NCI-H446 treated with DMSO at 0.1 percent for 48 hours (cell line): ENCODE data around the gene ECT2L.

Source experiments
- DNase-seq: peaks from one replicate; lab custom pipeline; 2025; lab: John Stamatoyannopoulos, UW

Gene ECT2L, protein sequence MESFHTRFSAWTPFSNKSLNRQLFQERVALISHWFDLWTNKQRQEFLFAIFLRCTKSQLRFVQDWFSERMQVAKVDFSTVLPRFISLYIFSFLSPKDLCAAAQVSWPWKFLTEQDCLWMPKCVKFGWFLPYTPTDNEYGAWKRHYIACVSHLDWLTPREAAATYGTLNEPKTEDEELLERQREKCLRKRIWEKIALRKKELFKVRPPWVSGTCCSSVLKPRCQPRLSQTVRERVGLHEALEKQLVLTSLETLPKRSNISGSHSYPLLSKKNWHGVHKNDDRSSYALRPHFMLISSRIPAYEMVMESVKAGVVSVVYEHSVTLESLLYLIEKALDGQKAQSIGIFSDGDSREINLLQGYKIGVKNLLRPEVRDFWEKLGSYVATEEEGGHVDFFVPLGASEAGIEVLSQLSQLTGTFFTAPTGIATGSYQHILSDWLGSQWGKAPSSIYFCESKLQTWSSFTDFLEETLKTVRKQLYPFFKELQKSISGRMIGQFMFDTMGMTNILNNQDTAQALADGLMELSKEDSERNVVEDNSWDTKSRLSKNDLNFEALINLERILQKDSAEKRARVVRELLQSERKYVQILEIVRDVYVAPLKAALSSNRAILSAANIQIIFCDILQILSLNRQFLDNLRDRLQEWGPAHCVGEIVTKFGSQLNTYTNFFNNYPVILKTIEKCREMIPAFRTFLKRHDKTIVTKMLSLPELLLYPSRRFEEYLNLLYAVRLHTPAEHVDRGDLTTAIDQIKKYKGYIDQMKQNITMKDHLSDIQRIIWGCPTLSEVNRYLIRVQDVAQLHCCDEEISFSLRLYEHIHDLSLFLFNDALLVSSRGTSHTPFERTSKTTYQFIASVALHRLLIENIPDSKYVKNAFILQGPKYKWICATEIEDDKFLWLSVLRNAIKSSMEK

GRCh38 chr6:138795809-138796603 is at the start of gene ECT2L:
Gene ECT2L (plus strand): TSS chr6:138796087. CDS start chr6:138813275, 17,188 bp downstream.
- no peak for DNase-seq

- DNase-seq, result no peak
Observed at GRCh38 chr6:138752017-138752416, 43.9 kb upstream of the ECT2L start.

- DNase-seq, result no peak
Observed at GRCh38 chr6:138757136-138757535, 38.8 kb upstream of the ECT2L start.

GRCh38 chr6:138765896-138766655 is 29.8 kb upstream of the ECT2L start:
- no peak for DNase-seq

DNA sequence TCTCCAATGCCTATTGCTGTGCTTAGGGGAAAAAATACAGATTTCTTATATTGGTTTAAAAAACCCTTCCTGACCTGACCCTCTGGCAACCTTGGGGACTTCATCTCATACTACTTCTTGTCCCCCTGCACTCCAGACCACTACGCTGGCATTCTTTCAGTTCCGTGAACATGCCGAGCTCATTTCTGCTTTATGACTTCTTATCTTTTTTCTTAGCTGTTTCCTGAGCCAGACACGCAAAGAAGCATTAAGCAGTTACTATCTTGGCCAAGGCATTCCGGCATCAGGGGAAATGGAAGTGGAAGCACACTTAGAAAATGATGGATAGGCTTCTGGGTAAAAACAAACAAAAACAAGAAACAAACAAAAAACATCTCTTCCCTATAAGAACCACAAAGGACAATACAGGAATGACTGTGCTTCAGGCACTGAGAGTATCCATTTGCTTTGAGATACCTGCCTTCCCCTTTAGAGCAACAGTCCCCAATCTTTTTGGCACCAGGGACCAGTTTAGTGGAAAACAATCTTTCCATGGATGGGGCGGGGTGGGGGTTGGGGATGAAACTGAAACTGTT is 26.7 kb upstream of the ECT2L start:
- DNase-seq, result no peak

GRCh38 chr6:138772596-138773176 is 23.2 kb upstream of the ECT2L start:
- DNase-seq, result no peak

DNA sequence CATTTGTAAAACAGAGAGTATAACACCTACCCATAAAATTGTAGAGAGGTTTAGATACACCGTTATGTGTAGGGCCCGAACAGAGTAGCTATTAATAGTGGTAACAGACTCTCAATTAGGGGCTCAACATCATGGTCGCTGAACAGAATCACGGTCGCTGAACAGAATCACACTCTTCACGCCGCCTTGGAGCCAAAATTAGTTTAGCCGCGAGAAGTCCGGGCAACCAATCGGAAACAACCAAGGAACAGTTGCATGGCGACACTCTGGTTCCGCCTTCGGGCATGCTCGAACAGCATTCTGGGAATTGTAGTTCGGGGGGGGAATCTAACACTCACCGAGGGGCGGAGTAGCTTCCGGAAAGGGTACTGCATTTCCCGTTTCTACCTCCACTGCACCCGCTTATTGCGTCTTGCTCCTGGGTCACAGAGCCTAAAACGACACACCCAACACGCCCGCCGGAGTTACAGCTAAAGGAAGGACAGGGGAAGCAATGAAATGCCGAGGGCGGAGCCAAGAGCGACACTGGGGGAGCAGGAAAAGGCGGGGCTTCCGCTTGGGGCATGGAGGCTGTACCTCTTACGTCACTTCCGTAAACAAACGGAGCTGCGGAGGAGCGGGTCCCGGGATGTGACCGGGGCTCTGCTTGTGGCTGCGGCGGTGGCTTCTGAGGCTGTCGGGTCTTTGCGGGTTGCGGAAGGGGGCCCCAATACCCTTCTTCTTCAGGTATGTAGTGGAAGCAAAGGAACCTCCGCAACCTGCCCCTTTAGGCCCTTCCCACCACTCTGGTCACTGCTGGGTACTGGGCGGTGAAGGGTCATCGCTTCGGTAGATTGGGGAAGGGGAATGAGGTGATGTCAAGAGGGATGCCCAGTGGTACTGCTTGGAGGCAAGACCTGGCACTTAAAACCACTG is 22.5 kb upstream of the ECT2L start, which contains the start of gene CCDC28A:
Gene CCDC28A, plus strand, starts transcription at position 593 of the 915 bp plus-strand sequence. CDS start 2,352 bp downstream, outside the sequence.
- DNase-seq, result peak; percentile 92

DNA sequence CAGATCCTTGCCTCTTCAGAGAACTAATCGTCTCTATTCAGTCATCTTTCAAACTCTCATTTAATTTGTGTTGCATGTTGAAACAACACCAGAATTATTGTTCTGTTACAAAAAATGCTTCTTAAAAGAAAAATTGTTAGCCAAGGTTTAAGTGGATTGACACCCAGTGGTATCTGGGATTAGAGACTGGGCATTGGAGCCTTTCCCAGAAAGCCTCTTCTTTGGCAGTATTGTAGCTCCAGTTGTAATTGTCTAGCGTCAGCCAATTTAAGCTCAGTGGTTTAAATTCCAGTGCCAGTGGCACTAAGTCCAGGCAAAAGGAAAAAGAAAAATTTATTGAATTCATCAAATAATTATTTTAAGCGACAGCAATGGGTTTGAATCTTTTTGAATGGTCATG is 21.5 kb upstream of the ECT2L start:
- no peak for DNase-seq

DNA sequence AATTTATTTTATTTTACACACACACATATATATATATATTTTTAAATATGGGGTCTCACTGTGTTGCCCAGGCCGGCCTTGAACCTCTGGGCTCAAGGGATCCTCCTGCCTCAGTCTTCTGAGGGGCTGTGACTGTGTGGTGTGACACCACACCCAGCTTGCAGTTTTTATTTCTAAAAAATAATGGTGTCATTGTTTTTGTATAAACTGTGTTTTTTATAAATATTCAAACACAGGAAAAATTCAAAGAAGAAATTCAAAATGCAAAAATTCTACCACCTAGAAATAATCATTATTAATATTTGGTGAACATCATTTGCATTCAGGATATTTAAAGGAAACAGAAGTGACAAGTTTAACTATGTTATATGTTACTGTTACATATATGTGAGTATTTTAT is 19.2 kb upstream of the ECT2L start:
- no peak for DNase-seq

DNA sequence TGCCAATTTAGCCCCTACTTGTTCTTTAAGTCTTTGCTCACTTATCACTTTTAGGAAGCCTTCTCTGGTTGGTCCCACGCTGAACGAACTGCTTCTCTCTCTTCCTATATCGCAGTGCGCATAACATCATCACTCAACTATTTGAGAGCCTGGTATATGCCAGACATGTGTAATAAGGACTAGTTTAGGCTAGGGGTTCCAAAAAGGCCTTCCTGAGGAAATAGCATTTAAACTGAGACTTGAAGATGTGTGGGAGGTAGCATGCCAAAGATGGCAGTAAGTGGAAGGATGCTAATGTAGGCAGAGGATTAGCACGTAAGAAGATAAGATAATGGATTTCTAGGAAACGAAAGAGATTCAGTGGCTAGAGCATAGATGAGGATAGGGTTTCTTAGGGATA is 17.6 kb upstream of the ECT2L start:
- no peak for DNase-seq

DNA sequence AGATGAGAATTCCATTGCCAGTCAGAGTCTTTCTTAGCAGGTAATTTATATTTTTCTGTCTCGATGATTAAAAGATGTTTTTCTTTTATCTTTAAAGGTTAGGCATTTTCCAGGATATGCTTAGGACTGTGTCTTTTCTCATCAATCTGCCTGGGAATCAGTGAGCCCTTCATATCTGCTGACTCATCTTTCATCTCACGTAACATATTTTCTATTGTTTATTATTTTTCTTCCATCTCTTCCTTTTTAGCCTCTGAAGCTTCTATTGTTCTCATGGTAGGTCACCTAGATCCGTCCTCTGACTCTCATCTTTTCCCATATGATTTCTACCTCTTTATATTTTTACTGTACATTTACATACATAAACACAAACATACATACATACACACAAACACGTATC is 13.6 kb upstream of the ECT2L start:
- DNase-seq, result no peak

DNA sequence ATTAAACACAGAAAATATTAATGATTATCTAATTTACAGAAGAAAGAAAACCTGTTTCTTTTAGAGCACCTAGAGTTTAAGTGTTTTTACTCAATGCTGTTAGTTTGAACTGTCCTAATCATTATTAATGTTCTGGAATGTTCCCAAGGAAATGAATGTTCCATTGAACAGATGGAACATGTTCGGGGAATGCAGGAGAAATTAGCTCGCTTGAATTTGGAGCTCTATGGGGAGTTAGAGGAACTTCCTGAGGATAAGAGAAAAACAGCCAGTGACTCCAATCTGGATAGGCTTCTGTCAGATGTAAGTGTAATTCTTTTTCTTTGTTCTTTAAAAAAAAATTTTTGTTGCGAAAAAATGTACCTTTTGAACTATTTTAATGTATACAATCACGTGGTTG is 10.8 kb upstream of the ECT2L start:
- no peak for DNase-seq

GRCh38 chr6:138785980-138786379 is 9.9 kb upstream of the ECT2L start:
- peak; percentile 35 for DNase-seq

DNA sequence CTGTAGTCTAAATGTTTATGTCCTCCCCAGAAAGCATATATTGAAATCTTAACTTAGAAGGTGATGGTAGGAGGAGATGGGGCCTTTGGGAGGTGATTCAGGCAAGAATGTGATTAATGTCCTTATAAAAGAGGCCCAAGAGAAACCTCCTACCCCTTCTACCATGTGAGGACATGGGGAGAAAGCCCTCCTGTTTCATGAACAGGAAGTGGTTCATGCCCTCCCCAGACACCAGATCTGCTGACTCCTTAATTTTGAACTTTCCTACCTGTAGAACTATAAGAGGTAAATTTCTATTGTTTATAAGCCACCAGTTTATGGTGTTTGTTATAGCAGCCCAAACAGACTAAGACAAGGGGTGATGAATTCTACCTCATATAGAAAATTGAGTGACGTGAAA is 8.7 kb upstream of the ECT2L start:
- no peak for DNase-seq

GRCh38 chr6:138796771-138797170 is 884 bp downstream of the ECT2L start:
- no peak for DNase-seq

- DNase-seq, result no peak
Observed at GRCh38 chr6:138797806-138798446, 2.0 kb downstream of the ECT2L start.

- no peak for DNase-seq
Observed at GRCh38 chr6:138800377-138801150, 4.7 kb downstream of the ECT2L start.

DNA sequence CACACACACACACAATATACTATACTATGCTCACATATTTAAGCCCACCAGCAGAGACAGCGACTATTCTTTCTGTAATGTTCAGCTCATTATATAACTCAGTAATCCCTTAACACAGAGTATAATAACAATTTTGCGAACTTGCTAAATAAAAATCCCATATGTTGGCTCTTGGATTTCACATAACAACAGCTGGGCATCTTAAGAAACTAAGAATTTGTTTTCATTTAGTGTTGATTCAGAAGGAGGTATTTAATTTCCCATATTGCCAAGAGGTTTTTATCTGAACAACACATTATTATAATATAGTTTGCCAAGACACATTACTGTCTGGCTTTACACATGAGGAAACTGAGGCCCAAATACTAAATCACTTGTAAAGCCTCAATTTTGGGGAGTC is 7.4 kb downstream of the ECT2L start:
- no peak for DNase-seq
